ENCODE measurements around the gene ITGB1BP1. TPM values are rescaled to one million over a fixed set of nuclear protein-coding genes. Genes with fewer than 3 reads are reported as not detected.
A peak's percentile ranks its signal among the peaks of the same experiment; 100 is the strongest.

The ITGB1BP1 gene
- total and polyA plus RNA-seq, 7 experiments from 2014 or later, result 45.1 to 123 (median 56.1) TPM

DNA sequence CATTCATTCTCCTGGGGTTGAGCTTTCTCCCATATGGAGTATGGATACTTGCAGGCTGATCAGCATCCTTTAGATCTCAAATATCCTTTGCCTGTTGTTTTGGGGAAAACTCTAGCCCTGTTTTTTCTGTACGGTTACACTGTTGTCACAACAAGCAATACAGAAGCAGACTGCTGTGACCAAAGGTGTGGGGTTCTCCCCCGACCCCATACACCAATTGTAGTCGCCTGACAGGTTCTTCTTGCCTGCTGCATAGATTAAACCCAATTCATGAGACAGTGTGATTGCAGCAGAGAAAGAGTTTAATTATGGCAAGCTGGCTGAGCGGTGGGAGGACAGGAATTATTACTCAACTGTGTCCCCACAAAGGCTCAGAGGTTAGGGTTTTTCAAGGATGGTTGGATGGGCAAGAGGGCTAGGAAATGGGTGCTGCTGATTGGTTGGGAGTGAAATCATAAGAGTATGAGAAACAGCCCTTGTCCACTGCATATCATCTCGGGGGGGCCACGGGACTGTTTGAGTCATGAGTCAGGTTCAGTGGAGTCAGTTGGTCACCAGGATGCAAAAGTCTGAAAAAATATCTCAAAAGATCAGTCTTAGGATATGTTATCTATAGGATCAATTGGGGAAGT lies 40.6 kb downstream of the ITGB1BP1 start:
- Histone ChIP-seq H3K27ac (ENCODE audit: low read depth, low read length) (no peak overlapping the region), H3K4me3 (ENCODE audit: low read length) (no peak overlapping the region), H3K36me3 (ENCODE audit: control insufficient read depth in 2 of 3, insufficient read depth in 3 of 3, low read length in 3 of 3) (no peaks in the 10 kb centered on the region), H3K9me3 (ENCODE audit: control insufficient read depth in 2 of 3, low read length in 3 of 3) (no peaks in the 10 kb centered on the region), H3K27me3 (ENCODE audit: control insufficient read depth in 2 of 2, insufficient read depth in 2 of 2, low read length in 2 of 2) (no peaks in the 10 kb centered on the region), H3K4me1 (ENCODE audit: control insufficient read depth in 2 of 2, insufficient read depth in 2 of 2, low read length in 2 of 2) (no peaks in the 10 kb centered on the region)
- ChIA-PET POLR2A (no interaction called here), CTCF (no interaction called here)
- peaks cover 0 to 4% (median 0%) of the 10 kb centered on the region in 11 donors for H3K9me3 Mint-ChIP-seq
- ATAC-seq (no peak), DNase-seq (no peak)
- H3K27me3 Mint-ChIP-seq, result no peaks in the 10 kb centered on the region
- no peak overlapping the region for H3K4me3 Mint-ChIP-seq
- no peaks in the 10 kb centered on the region for H3K36me3 Mint-ChIP-seq
- H3K4me1 Mint-ChIP-seq, result no peaks in the 10 kb centered on the region
- intact Hi-C loops (cut with micrococcal nuclease), result no loop called here
- no peak overlapping the region for H3K27ac Mint-ChIP-seq

DNA sequence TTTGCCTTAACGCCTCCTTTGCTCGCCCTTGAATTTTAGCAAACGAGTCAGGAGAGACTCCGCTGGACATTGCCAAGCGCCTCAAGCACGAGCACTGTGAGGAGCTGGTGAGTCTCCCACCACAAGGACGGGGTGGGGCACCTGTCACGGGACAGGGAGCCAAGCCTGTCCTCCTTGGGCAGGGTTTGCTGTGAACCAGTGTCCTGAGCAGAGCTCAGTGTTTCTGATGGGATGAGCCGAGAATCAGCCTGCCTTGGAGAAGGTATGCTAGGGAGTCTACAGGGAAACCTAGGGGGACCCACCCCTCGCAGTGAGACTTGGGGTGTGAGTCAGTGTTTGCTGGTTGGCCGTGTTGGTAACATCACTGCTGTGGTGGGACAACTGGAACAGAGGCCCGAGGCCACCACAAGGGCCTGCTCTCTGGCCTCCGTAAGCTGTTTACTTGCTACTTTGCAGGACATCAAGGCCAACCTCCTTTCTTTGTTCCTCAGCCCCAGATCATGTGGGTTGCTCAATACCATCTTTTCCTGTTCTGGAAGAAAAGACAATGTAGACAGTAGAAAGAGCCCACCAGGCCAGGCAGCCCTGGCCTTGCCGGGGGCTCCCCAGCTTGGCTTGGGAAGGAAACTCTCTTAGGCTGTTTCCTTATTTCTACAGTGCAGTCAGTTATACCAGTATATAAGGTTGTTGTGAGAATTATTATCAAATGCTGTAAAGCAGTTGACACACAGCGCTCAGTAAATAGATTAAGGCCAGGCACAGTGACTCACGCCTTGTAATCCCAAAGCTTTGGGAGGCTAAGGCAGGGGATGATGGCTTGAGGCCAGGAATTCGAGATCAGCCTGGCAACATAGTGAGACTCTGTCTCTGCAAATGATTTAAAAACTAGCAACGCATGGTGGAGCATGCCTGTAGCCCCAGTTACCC lies 42.4 kb downstream of the ITGB1BP1 start:
- no peak for DNase-seq
- Histone ChIP-seq H3K27ac (ENCODE audit: low read depth, low read length) (no peak overlapping the region), H3K9me3 (ENCODE audit: control insufficient read depth in 2 of 3, low read length in 3 of 3) (no peaks in the 10 kb centered on the region), H3K4me1 (ENCODE audit: control insufficient read depth in 2 of 2, insufficient read depth in 2 of 2, low read length in 2 of 2) (no peaks in the 10 kb centered on the region), H3K36me3 (ENCODE audit: control insufficient read depth in 2 of 3, insufficient read depth in 3 of 3, low read length in 3 of 3) (no peaks in the 10 kb centered on the region), H3K27me3 (ENCODE audit: control insufficient read depth in 2 of 2, insufficient read depth in 2 of 2, low read length in 2 of 2) (no peaks in the 10 kb centered on the region), H3K4me3 (ENCODE audit: low read length) (no peak overlapping the region)
- Mint-ChIP-seq H3K4me3 (no peak overlapping the region), H3K36me3 (no peaks in the 10 kb centered on the region), H3K4me1 (no peaks in the 10 kb centered on the region), H3K27ac (no peak overlapping the region), H3K27me3 (peaks cover 0 to 4% (median 0%) of the 10 kb centered on the region in 5 donors), H3K9me3 (no peaks in the 10 kb centered on the region)
- ATAC-seq, result no peak
- ChIA-PET CTCF (no interaction called here), POLR2A (no interaction called here)
- intact Hi-C loops (cut with micrococcal nuclease), result no loop called here

DNA sequence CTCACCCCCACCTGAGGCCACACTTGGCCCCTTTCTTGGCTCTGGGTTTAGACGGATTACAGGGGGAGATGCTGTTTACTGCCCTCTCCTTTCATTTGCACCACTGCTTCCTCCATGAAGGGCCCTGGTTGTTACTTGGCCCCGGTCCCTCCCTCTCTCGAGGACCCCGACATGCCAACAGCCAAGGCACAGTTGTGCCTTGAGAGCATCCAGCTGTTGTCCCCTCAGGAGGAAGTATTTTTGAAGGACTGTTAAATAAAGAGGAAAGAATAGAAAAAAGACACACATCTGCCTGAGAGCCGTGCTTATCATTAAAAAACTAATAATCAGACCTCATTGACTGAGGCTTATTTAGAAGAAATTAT lies 44.0 kb downstream of the ITGB1BP1 start:
- intact Hi-C loops (cut with micrococcal nuclease), result no loop called here
- ChIA-PET CTCF (no interaction called here), POLR2A (no interaction called here)
- Histone ChIP-seq H3K27ac (ENCODE audit: low read depth, low read length) (no peak overlapping the region), H3K9me3 (ENCODE audit: control insufficient read depth in 2 of 3, low read length in 3 of 3) (no peaks in the 10 kb centered on the region), H3K36me3 (ENCODE audit: control insufficient read depth in 2 of 3, insufficient read depth in 3 of 3, low read length in 3 of 3) (no peaks in the 10 kb centered on the region), H3K4me1 (ENCODE audit: control insufficient read depth in 2 of 2, insufficient read depth in 2 of 2, low read length in 2 of 2) (no peaks in the 10 kb centered on the region), H3K4me3 (ENCODE audit: low read length) (no peak overlapping the region), H3K27me3 (ENCODE audit: control insufficient read depth in 2 of 2, insufficient read depth in 2 of 2, low read length in 2 of 2) (no peaks in the 10 kb centered on the region)
- DNase-seq, result no peak
- H3K4me1 Mint-ChIP-seq, result no peaks in the 10 kb centered on the region
- peaks cover 0 to 4% (median 0%) of the 10 kb centered on the region in 5 donors for H3K27me3 Mint-ChIP-seq
- no peak overlapping the region for H3K4me3 Mint-ChIP-seq
- no peak overlapping the region for H3K27ac Mint-ChIP-seq
- H3K36me3 Mint-ChIP-seq, result no peaks in the 10 kb centered on the region
- no peak for ATAC-seq
- H3K9me3 Mint-ChIP-seq, result no peaks in the 10 kb centered on the region

DNA sequence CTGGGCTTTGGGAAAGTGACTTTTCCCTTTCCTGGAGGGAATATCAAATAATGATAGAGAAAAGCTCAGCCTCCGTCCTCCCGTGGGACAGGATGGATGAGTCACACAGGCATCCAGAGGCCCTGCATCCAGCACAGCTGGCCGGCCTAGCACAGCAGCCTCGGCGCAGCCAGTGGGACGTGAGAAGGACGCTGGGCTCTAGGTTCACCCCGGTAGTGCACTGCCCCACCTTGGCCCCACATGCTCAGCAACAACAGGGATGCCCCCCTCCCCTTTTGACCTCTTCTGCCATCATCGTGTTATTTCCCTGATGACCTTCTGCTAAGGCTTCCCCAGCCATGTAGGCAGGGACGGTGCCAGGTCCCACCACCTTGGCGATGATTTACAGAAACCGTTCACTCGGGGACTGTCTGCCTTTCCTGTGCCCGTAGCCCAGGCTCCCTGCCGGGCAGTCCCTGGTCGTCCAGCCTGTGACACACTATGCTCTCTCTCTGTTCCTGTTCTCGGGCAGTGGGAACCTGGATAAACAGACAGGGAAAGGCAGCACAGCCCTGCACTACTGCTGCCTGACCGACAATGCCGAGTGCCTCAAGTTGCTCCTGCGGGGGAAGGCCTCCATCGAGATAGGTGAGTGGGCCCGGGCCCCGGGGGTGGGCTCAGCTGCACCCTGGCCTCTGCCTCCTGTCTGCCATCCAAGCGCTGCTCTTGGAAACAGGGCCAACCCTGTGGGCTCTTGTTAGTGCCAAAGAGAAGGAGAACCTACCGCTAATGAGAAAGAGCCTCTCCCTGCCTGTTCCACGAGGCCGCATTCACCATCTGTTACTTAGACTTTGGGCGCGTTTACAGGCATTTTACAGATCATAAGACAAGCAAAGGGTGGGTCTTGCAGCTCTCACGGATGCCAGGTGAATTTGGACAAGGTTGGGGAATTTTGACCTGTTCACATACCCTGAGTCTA lies 44.6 kb downstream of the ITGB1BP1 start:
- no peak overlapping the region for H3K4me3 Mint-ChIP-seq

DNA sequence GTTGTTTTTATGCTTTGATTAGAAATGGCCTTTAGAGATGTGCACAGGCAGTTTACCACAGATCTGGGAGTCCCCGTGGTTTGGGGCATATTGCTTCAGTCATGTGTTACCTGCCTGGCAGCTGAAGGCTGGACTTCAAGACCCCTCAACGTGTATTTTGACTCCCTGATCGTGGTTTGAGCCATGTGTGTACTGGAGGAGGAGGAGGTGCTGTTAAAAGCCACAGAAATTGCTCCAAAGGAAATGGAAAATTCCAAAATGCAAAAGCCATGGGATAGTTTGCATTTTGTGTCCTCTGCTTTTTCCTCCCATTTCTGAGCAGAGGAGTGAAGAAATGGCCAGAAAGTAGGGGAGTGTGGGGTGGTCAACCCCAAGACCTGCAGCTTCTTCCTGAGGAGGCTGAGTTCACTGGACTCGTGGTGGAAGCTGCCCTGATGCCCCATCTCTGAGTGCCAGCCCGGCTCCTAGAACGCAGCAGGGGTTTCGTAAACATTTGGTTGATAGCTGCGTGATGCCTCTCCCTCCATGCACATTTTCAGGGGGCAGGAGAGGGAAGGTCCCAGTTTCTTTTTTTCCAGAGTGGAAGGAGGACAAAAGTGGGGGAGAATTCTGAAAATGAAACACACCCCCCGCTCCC lies 45.7 kb downstream of the ITGB1BP1 start:
- DNase-seq (no peak), ATAC-seq (no peak)
- Mint-ChIP-seq H3K36me3 (no peaks in the 10 kb centered on the region), H3K27ac (no peak overlapping the region), H3K4me1 (no peaks in the 10 kb centered on the region), H3K4me3 (no peak overlapping the region), H3K9me3 (no peaks in the 10 kb centered on the region), H3K27me3 (peaks cover 0 to 4% (median 0%) of the 10 kb centered on the region in 5 donors)
- no peak overlapping the region for H3K4me3 ChIP-seq (ENCODE audit: low read length)
- no peaks in the 10 kb centered on the region for H3K27me3 ChIP-seq (ENCODE audit: control insufficient read depth in 2 of 2, insufficient read depth in 2 of 2, low read length in 2 of 2)
- intact Hi-C loops (cut with micrococcal nuclease), result no loop called here
- ChIA-PET CTCF (no interaction called here), POLR2A (no interaction called here)
- no peaks in the 10 kb centered on the region for H3K4me1 ChIP-seq (ENCODE audit: control insufficient read depth in 2 of 2, insufficient read depth in 2 of 2, low read length in 2 of 2)
- no peaks in the 10 kb centered on the region for H3K36me3 ChIP-seq (ENCODE audit: control insufficient read depth in 2 of 3, insufficient read depth in 3 of 3, low read length in 3 of 3)
- no peaks in the 10 kb centered on the region for H3K9me3 ChIP-seq (ENCODE audit: control insufficient read depth in 2 of 3, low read length in 3 of 3)
- no peak overlapping the region for H3K27ac ChIP-seq (ENCODE audit: low read depth, low read length)

More for the DNA sequence above, 44.6 kb downstream of the ITGB1BP1 start:
- Mint-ChIP-seq H3K27me3 (peaks cover 0 to 4% (median 0%) of the 10 kb centered on the region in 5 donors), H3K9me3 (no peaks in the 10 kb centered on the region), H3K36me3 (no peaks in the 10 kb centered on the region), H3K27ac (no peak overlapping the region), H3K4me1 (no peaks in the 10 kb centered on the region)
- intact Hi-C loops (cut with micrococcal nuclease), result no loop called here
- ChIA-PET POLR2A (no interaction called here), CTCF (no interaction called here)
- DNase-seq, result no peak
- Histone ChIP-seq H3K4me3 (ENCODE audit: low read length) (no peak overlapping the region), H3K27me3 (ENCODE audit: control insufficient read depth in 2 of 2, insufficient read depth in 2 of 2, low read length in 2 of 2) (no peaks in the 10 kb centered on the region), H3K27ac (ENCODE audit: low read depth, low read length) (no peak overlapping the region), H3K9me3 (ENCODE audit: control insufficient read depth in 2 of 3, low read length in 3 of 3) (no peaks in the 10 kb centered on the region), H3K36me3 (ENCODE audit: control insufficient read depth in 2 of 3, insufficient read depth in 3 of 3, low read length in 3 of 3) (no peaks in the 10 kb centered on the region), H3K4me1 (ENCODE audit: control insufficient read depth in 2 of 2, insufficient read depth in 2 of 2, low read length in 2 of 2) (no peaks in the 10 kb centered on the region)
- ATAC-seq, result peak; percentile 8

DNA sequence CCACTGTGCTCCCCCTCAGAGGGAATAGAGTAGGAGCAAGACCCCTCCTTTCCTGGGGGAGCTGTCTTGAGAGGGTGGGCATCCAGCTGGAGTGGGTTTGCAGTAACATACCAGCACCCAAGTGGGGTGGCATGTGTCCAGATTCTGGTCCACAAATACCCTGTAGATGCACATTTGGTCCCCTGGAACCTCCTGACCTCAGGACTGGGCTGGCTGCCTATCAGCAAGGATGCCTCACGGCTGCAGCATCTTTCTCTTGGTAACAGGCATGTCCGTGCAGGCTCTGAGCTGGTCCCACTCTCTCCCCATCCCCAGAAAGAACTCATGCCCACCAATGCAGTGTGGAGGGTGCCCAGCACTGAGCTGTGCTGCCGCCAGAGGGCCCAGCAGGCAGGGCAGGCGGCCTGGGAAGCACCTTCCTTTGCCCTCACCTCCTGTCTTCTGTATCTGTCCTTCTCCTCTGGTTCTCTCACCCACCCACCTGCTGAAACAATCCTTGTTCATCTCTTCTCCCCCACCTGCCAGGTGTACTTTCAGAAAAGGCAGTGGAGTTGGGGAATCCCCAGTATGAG lies 47.4 kb downstream of the ITGB1BP1 start:
- Histone ChIP-seq H3K4me1 (ENCODE audit: control insufficient read depth in 2 of 2, insufficient read depth in 2 of 2, low read length in 2 of 2) (no peaks in the 10 kb centered on the region), H3K27ac (ENCODE audit: low read depth, low read length) (no peak overlapping the region), H3K36me3 (ENCODE audit: control insufficient read depth in 2 of 3, insufficient read depth in 3 of 3, low read length in 3 of 3) (no peaks in the 10 kb centered on the region), H3K27me3 (ENCODE audit: control insufficient read depth in 2 of 2, insufficient read depth in 2 of 2, low read length in 2 of 2) (no peaks in the 10 kb centered on the region), H3K9me3 (ENCODE audit: control insufficient read depth in 2 of 3, low read length in 3 of 3) (no peaks in the 10 kb centered on the region), H3K4me3 (ENCODE audit: low read length) (no peak overlapping the region)
- Mint-ChIP-seq H3K4me3 (no peak overlapping the region), H3K27me3 (peaks cover 0 to 4% (median 2%) of the 10 kb centered on the region in 5 donors), H3K9me3 (no peaks in the 10 kb centered on the region), H3K27ac (no peak overlapping the region), H3K4me1 (no peaks in the 10 kb centered on the region), H3K36me3 (no peaks in the 10 kb centered on the region)
- no peak for DNase-seq
- ATAC-seq, result no peak
- intact Hi-C loops (cut with micrococcal nuclease), result no loop called here
- ChIA-PET POLR2A (no interaction called here), CTCF (no interaction called here)

All from naive thymus-derived CD4-positive, alpha-beta T cell (primary cell).